GM20431 (cell line): ENCODE results near the gene ELAC1.
"Not testable (repeated sequence)": the region's sequence is repeated elsewhere in the genome, so short reads cannot be mapped to it uniquely, and the experiment has no call there.

Experiments used
- in situ Hi-C: fragments of 300-500 bp; cut with MseI, MboI; formaldehyde crosslinking; loops from one replicate; pipeline ENCODE4 v1.15.0; 2020; ENCODE audit warnings: low sequenced_read_pairs; ENCODE audit not compliant: unreplicated experiment

The ELAC1 gene

GRCh38 chr18:50967714-50968661 lies at the start of gene ELAC1:
Gene ELAC1, plus strand, starts transcription at chr18:50968040. Its CDS starts 6,365 bp downstream, at chr18:50974405.
- in situ Hi-C loops = no loop called here

- in situ Hi-C loops = no loop called here
Observed at GRCh38 chr18:50918153-50918552, 49.7 kb upstream of the ELAC1 start.

GRCh38 chr18:50924372-50924771 lies 43.5 kb upstream of the ELAC1 start:
- in situ Hi-C loops = no loop called here

- in situ Hi-C loops = no loop called here
Observed at GRCh38 chr18:50926521-50926920, 41.3 kb upstream of the ELAC1 start.

- in situ Hi-C loops = no loop called here
Observed at GRCh38 chr18:50928551-50928950, 39.3 kb upstream of the ELAC1 start.

- in situ Hi-C loops = no loop called here
Observed at GRCh38 chr18:50933684-50934083, 34.2 kb upstream of the ELAC1 start.

GRCh38 chr18:50934545-50935211 lies 33.2 kb upstream of the ELAC1 start:
- in situ Hi-C loops = no loop called here

GRCh38 chr18:50935493-50936191 lies 32.2 kb upstream of the ELAC1 start:
- in situ Hi-C loops = no loop called here

- in situ Hi-C loops = no loop called here
Observed at GRCh38 chr18:50937183-50937582, 30.7 kb upstream of the ELAC1 start.

GRCh38 chr18:50938912-50939311 lies 28.9 kb upstream of the ELAC1 start:
- in situ Hi-C loops = no loop called here

- in situ Hi-C loops = no loop called here
Observed at GRCh38 chr18:50944245-50944932, 23.5 kb upstream of the ELAC1 start.

GRCh38 chr18:50945918-50946317 lies 21.9 kb upstream of the ELAC1 start:
- in situ Hi-C loops = not testable (repeated sequence)

GRCh38 chr18:50947899-50948298 lies 19.9 kb upstream of the ELAC1 start:
- in situ Hi-C loops = no loop called here

- in situ Hi-C loops = no loop called here
Observed at GRCh38 chr18:50949185-50949584, 18.7 kb upstream of the ELAC1 start.

GRCh38 chr18:50950626-50951025 lies 17.2 kb upstream of the ELAC1 start:
- in situ Hi-C loops = no loop called here

GRCh38 chr18:50953822-50954221 lies 14.0 kb upstream of the ELAC1 start:
- in situ Hi-C loops = no loop called here

- in situ Hi-C loops = no loop called here
Observed at GRCh38 chr18:50955253-50955652, 12.6 kb upstream of the ELAC1 start.

- in situ Hi-C loops = no loop called here
Observed at GRCh38 chr18:50956116-50956515, 11.7 kb upstream of the ELAC1 start.

- in situ Hi-C loops = no loop called here
Observed at GRCh38 chr18:50961974-50962373, 5.9 kb upstream of the ELAC1 start.

GRCh38 chr18:50969448-50969847 lies 1.6 kb downstream of the ELAC1 start:
- in situ Hi-C loops = no loop called here
